GM19099 (cell line): Measurements from ENCODE around the gene PPIF.

Experiments used
- POLR2A ChIP-seq: IDR thresholded peaks from 3 replicates; pipeline ENCODE4 v1.6.1; 2011; ENCODE audit warnings: low read depth; ENCODE audit not compliant: insufficient read length; ENCODE audit errors: extremely low read depth

PPIF gene

GRCh38 chr10:79321494-79321882 lies 25.8 kb upstream of the PPIF start:
- TF ChIP-seq POLR2A: no peak

GRCh38 chr10:79321951-79322350 lies 25.3 kb upstream of the PPIF start:
- TF ChIP-seq POLR2A: no peak

- no peak for TF ChIP-seq POLR2A
These were observed 24.4 kb upstream of the PPIF start for GRCh38 chr10:79322616-79323543.

- no peak for TF ChIP-seq POLR2A
These were observed 23.7 kb upstream of the PPIF start for GRCh38 chr10:79323602-79324001.

- no peak for TF ChIP-seq POLR2A
These were observed 23.1 kb upstream of the PPIF start for GRCh38 chr10:79324032-79324695.

DNA sequence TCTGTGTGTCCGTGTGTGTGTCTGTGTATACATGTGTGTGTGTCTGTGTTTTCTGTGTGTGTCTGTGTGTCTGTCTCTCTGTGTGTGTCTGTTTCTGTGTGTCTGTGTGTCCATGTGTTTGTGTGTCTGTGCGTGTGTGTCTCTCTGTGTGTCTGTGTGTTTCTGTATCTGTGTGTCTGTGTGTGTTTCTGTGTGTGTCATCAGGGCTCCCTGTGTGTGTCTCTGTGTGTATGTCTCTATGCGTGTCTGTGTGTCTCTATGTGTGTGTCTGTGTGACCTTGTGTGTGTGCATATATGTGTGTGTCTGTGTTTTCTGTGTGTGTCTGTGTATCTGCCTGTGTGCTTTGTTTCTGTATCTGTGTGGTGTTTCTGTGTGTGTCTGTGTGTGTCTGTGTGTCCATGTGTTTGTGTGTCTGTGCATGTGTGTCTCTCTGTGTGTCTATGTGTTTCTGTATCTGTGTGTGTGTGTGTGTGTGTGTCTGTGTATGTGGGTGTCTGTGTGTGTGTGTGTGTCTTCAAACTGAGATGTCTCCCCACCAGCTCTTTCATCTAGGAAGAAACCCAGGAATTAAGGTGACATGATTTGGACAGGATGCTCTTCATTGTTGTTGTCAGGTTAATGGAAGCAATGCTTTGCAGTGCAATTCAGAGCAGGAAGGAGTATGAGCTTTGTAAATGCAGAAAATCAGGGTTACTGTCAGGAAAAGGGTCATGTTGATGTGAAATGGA lies 20.7 kb upstream of the PPIF start:
- TF ChIP-seq POLR2A: no peak

GRCh38 chr10:79327090-79327457 lies 20.2 kb upstream of the PPIF start:
- no peak for TF ChIP-seq POLR2A

DNA sequence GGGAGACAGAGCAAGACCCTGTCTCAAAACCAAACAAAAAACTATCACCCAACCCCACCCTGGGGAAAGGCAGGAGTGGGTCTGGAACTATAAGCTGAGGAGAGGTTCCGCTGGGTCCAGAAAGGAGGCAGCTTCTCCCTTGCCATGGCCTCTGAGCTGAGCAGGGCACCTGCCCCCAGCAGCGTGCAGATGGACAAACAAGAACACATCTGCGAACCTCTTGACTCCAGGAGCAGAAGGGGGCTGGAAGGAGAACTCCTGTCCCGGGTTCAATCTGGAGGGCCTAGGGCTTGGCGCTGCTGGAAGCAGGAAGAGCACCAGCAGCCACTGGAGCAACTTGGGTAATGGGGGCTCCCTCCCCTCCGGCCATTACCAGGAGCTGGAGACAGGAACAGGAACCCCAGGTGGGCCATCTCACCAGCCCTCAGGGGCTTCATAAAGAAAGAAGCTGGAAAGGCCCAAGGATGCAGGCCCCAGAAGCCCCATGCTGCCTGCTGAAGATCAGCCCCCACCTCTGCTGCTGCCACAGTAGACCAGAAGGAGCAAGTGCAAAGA lies 19.0 kb upstream of the PPIF start:
- no peak for TF ChIP-seq POLR2A

- TF ChIP-seq POLR2A: no peak
These were observed 18.3 kb upstream of the PPIF start for GRCh38 chr10:79328737-79329504.

DNA sequence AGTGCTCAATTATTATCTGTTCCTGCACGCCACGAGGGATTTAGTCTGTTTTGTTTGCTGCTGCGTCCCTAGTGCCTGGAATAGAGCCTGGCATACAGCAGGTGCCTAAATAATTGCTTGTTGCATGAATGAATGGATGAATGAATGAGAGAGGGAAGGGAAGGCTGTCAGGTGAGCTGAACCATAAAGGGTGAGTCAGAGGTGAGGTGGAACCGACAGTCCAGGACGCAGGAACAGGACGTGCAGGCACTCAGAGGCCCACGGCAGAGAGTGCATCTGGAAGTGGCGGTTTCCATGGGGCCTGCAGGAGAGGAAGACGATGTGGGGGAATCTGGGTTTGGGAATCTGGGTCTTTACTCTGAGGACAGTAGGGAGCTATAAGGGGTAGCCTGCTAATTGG lies 17.7 kb upstream of the PPIF start:
- TF ChIP-seq POLR2A: no peak

DNA sequence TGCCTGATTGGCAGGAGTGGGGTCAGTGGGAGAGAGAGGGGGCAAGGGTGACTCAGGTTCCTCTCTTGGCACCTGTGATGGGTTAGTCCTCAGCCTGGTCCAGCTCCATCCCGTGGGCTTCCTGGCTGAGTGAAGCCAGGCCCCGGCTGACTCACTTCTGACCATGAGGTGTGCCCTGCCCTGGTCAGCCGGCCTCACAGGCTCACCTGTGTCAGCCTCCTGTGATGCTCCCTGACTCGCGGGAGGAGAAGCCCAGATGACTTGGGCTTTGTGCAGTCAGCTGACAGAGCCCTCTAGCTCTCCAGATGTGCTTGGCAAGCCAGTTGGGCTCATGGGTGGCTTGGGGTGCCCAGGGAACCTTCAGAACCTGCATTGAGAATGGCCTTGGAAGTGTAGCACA lies 16.0 kb upstream of the PPIF start:
- no peak for TF ChIP-seq POLR2A

DNA sequence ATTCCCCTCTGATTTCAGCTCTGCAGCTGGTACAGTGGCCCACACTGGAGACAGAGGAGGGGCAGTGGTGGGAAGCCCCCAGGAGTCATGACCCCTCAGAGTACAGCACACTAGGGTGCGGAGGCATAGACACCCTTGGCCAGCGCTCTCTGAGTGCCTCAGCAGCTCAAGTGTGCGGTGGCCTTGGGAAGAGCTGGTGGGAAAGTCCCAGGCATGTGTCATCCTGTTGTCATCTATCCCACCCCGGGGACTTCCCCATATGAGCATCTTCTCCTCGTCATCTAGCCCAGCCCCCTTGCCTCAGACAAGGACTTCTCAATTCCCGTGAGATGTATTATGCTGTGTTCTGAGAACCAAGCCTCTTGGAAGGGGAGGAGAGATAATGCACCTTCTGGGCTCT lies 15.6 kb upstream of the PPIF start:
- TF ChIP-seq POLR2A: peak; percentile 44

- no peak for TF ChIP-seq POLR2A
These were observed 13.8 kb upstream of the PPIF start for GRCh38 chr10:79333513-79333912.

DNA sequence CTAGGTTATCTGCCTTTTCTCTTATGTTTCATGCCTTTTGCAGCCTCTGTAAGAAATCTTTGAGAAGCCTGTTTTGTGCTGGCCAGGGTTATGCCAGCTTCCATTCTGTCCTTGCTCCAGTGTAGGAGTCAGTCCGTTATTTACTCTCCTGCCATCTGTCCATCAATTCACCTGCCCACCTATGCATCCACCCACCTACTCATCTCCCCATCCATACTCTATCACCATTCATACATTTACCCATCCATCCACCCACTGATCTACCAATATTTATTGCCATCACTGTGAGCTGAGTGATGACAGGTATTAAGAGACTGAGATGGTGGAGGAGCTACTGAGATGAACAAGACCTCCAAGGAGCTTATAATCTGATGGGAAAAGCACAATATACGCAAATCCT lies 12.7 kb upstream of the PPIF start:
- TF ChIP-seq POLR2A: no peak

DNA sequence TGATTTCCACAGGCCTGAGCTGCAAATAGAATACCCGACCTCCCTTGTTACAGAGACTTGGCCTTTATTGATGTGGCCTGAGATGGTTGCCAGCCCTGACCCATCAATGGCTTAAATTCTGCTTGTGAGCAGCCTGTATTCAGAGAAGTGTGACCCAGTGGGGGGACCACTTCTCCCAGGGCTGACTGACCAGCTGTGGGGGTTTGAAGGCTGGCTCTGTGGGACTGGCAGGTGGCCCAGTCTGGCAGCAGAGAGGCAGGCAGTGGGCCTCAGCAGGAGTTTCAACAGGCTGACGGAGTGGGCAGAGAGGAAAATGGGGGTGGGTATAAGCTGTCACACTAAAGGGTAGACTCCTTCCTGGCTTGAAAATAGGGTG lies 12.2 kb upstream of the PPIF start:
- TF ChIP-seq POLR2A: no peak
